HCT116 (cell line): ENCODE measurements around the gene MADD. TPM values are rescaled to one million over a fixed set of nuclear protein-coding genes. Genes with fewer than 3 reads are reported as not detected.

Source experiments
- ATAC-seq: fragments of 200-7000 bp; cut with Tn5 transposase; 2 replicates; pipeline ENCODE4 v1.9.1; 2020; ENCODE audit warnings: mild to moderate bottlenecking, moderate library complexity
- BruUV-seq: library from RNA; stranded (reverse); fragments of 400-500 nt; replicated peaks from 2 replicates; lab custom pipeline; 2021; lab: Mats Ljungman, UMichigan
- CTCF ChIA-PET: fragments of 300-600 bp; sonication (Branson Sonifier 250); formaldehyde crosslinking; loops from one replicate; lab custom pipeline; 2021; ENCODE audit warnings: antibody characterized with exemption; lab: Charles Lee
- POLR2A ChIA-PET: fragments of 300-600, 350-600 bp; sonication (Branson Sonifier 250); formaldehyde crosslinking; loops from one replicate; lab custom pipeline; 2021; ENCODE audit warnings: antibody characterized with exemption; lab: Charles Lee
- RAD21 ChIA-PET, 2 experiments: fragments of 300-600 bp; sonication (Branson Sonifier 250); formaldehyde crosslinking; loops; one replicate each; lab custom pipeline; 2023; ENCODE audit warnings: low total read pairs in 2 of 2; ENCODE audit not compliant: uncharacterized antibody in 2 of 2, unreplicated experiment in 2 of 2, low non-redundant PET in 1 of 2; lab: Charles Lee
- DNase-seq: peaks from one replicate; pipeline ENCODE4 v3.0.0-alpha.2; 2010; ENCODE audit warnings: low read depth, low spot score
- H2AFZ ChIP-seq: fragments of 200-600 bp; shearing (Covaris generic), sonication (generic); 2 replicates; pipeline ENCODE4 v1.6.1; 2017; ENCODE audit warnings: low read depth, mixed run types, mixed read lengths, antibody characterized with exemption, low read length; ENCODE audit not compliant: poor library complexity, severe bottlenecking
- H3K27ac ChIP-seq: 2 replicates; pipeline ENCODE4 v1.5.1; 2012; ENCODE audit warnings: low read depth, low read length
- H3K27me3 ChIP-seq: fragments of 200-600 bp; sonication (generic); 2 replicates; pipeline ENCODE4 v1.6.1; 2016; ENCODE audit warnings: mixed run types, low read length, mixed read lengths; ENCODE audit not compliant: insufficient read depth
- H3K36me3 ChIP-seq, 2 experiments: fragments of 200-500 bp in 1 of 2; fragments of 200-600 bp in 1 of 2; sonication (Bioruptor generic) in 1 of 2; sonication (generic) in 1 of 2; 2 replicates each; pipeline versions ENCODE4 v1.5.1 to v1.6.1; 2014 to 2016; ENCODE audit warnings: low read length in 2 of 2, inconsistent platforms in 1 of 2, mixed read lengths in 1 of 2, mixed run types in 1 of 2; ENCODE audit not compliant: insufficient read depth in 2 of 2, control insufficient read depth in 1 of 2
- H3K4me1 ChIP-seq, 2 experiments: fragments of 200-600 bp in 1 of 2; sonication (generic) in 1 of 2; 2 replicates each; pipeline versions ENCODE4 v1.5.1 to v1.6.1; 2012 to 2017; ENCODE audit warnings: low read length in 2 of 2, inconsistent platforms in 1 of 2, mild to moderate bottlenecking in 1 of 2, mixed read lengths in 1 of 2, mixed run types in 1 of 2, moderate library complexity in 1 of 2; ENCODE audit not compliant: insufficient read depth in 2 of 2, control insufficient read depth in 1 of 2
- H3K4me2 ChIP-seq: fragments of 200-600 bp; sonication (generic); 2 replicates; pipeline ENCODE4 v1.6.1; 2017; ENCODE audit warnings: mixed run types, low read length, mixed read lengths
- H3K4me3 ChIP-seq, 2 experiments: fragments of 200-600 bp in 1 of 2; sonication (generic) in 1 of 2; replicated peaks in 1 of 2; 2 replicates each; pipeline ENCODE4 v1.5.1; 2011 to 2016; ENCODE audit warnings: low read length in 2 of 2, control low read depth in 1 of 2, low read depth in 1 of 2, mild to moderate bottlenecking in 1 of 2, mixed read lengths in 1 of 2, mixed run types in 1 of 2
- H3K79me2 ChIP-seq: fragments of 200-600 bp; sonication (generic); 2 replicates; pipeline ENCODE4 v1.6.1; 2017; ENCODE audit warnings: mild to moderate bottlenecking, mixed run types, low read length, moderate library complexity, mixed read lengths; ENCODE audit not compliant: insufficient read depth
- H3K9ac ChIP-seq: fragments of 200-600 bp; sonication (generic); 2 replicates; pipeline ENCODE4 v1.6.1; 2016; ENCODE audit warnings: low read length, mixed read lengths
- H3K9me2 ChIP-seq: fragments of 200-600 bp; sonication (generic), shearing (Covaris generic); 2 replicates; pipeline ENCODE4 v1.6.1; 2017; ENCODE audit warnings: mixed run types, mild to moderate bottlenecking, moderate library complexity; ENCODE audit not compliant: insufficient read depth
- H3K9me3 ChIP-seq, 2 experiments: fragments of 200-500 bp in 1 of 2; fragments of 200-600 bp in 1 of 2; sonication (Bioruptor generic) in 1 of 2; sonication (generic) in 1 of 2; 2 replicates each; pipeline ENCODE4 v1.6.1; 2014 to 2017; ENCODE audit warnings: low read length in 2 of 2, mixed read lengths in 2 of 2, inconsistent platforms in 1 of 2, low read depth in 1 of 2, mild to moderate bottlenecking in 1 of 2, mixed run types in 1 of 2, moderate library complexity in 1 of 2; ENCODE audit not compliant: control insufficient read depth in 1 of 2, insufficient read depth in 1 of 2
- H4K20me1 ChIP-seq: fragments of 200-600 bp; sonication (generic), shearing (Covaris generic); 2 replicates; pipeline ENCODE4 v1.6.1; 2017; ENCODE audit warnings: mixed run types, mild to moderate bottlenecking, moderate library complexity; ENCODE audit not compliant: insufficient read depth
- CBX3 ChIP-seq: IDR thresholded peaks from 2 replicates; pipeline ENCODE4 v1.6.1; 2012; ENCODE audit warnings: low read depth
- CEBPB ChIP-seq: IDR thresholded peaks from 2 replicates; pipeline ENCODE4 v1.6.1; 2012; ENCODE audit warnings: low read depth
- CTCF ChIP-seq, 3 experiments: fragments of 200-600 bp in 1 of 3; sonication (generic) in 1 of 3; IDR thresholded peaks in 2 of 3; conservative IDR thresholded peaks in 1 of 3; 2 replicates each; pipeline ENCODE4 v1.5.1; 2012 to 2017; ENCODE audit warnings: low read depth in 2 of 3, low read length in 2 of 3, antibody characterized with exemption in 1 of 3, borderline replicate concordance in 1 of 3, control low read depth in 1 of 3, mild to moderate bottlenecking in 1 of 3, mixed read lengths in 1 of 3, mixed run types in 1 of 3, moderate library complexity in 1 of 3; ENCODE audit not compliant: insufficient read depth in 1 of 3
- ELF1 ChIP-seq: IDR thresholded peaks from 2 replicates; pipeline ENCODE4 v1.6.1; 2012; ENCODE audit warnings: low read depth, borderline replicate concordance
- EZH2 ChIP-seq: fragments of 200-600 bp; sonication (generic); IDR thresholded peaks from 2 replicates; pipeline ENCODE4 v1.6.1; 2017; ENCODE audit warnings: antibody characterized with exemption, mixed run types
- EZH2phosphoT487 ChIP-seq: fragments of 200-600 bp; IDR thresholded peaks from 2 replicates; pipeline ENCODE4 v1.6.1; 2018; ENCODE audit warnings: antibody characterized with exemption, borderline replicate concordance
- FOSL1 ChIP-seq: IDR thresholded peaks from 2 replicates; pipeline ENCODE4 v1.6.1; 2012; ENCODE audit warnings: low read depth
- POLR2A ChIP-seq: IDR thresholded peaks from 2 replicates; pipeline ENCODE4 v1.7.0; 2011; ENCODE audit warnings: borderline replicate concordance; ENCODE audit not compliant: insufficient read depth, insufficient read length; ENCODE audit errors: extremely low read depth
- POLR2AphosphoS5 ChIP-seq: IDR thresholded peaks from 2 replicates; pipeline ENCODE4 v1.6.1; 2011; ENCODE audit warnings: mild to moderate bottlenecking, low read depth, low read length, moderate library complexity
- RAD21 ChIP-seq: IDR thresholded peaks from 2 replicates; pipeline ENCODE4 v1.6.1; 2012; ENCODE audit warnings: low read depth, mild to moderate bottlenecking
- SIN3A ChIP-seq: IDR thresholded peaks from 2 replicates; pipeline ENCODE4 v1.6.1; 2012; ENCODE audit warnings: low read depth
- SP1 ChIP-seq: IDR thresholded peaks from 2 replicates; pipeline ENCODE4 v1.6.1; 2012; ENCODE audit warnings: low read depth
- SRF ChIP-seq: IDR thresholded peaks from 2 replicates; pipeline ENCODE4 v1.6.1; 2012; ENCODE audit warnings: low read depth
- YY1 ChIP-seq: IDR thresholded peaks from 2 replicates; pipeline ENCODE4 v1.6.1; 2011; ENCODE audit warnings: low read length, low read depth, moderate library complexity, mild to moderate bottlenecking; ENCODE audit not compliant: insufficient replicate concordance; ENCODE audit errors: extremely low read depth
- ZBTB33 ChIP-seq: IDR thresholded peaks from 2 replicates; pipeline ENCODE4 v1.6.1; 2011; ENCODE audit warnings: mild to moderate bottlenecking, low read length, moderate library complexity; ENCODE audit not compliant: insufficient replicate concordance; ENCODE audit errors: extremely low read depth
- ZFX ChIP-seq: fragments of 450-650 bp; IDR thresholded peaks from 2 replicates; pipeline ENCODE4 v1.6.1; 2017
- ZNF274 ChIP-seq: fragments of 200-500 bp; sonication (Bioruptor generic); IDR thresholded peaks from 2 replicates; pipeline ENCODE4 v1.6.1; 2014; ENCODE audit warnings: mild to moderate bottlenecking, low read depth, low read length, inconsistent platforms
- intact Hi-C: fragments of 100-400 bp; cut with micrococcal nuclease; formaldehyde crosslinking; loops from 2 replicates; pipeline ENCODE4 v1.10.0; 2022
- total RNA-seq: library from RNA; stranded (reverse); gene quantifications from one replicate; pipeline ENCODE4 v1.2.1, GENCODE V29; 2021; ENCODE audit not compliant: unreplicated experiment
- TF ChIP-seq, protein P1 (sequence below): IDR thresholded peaks from 2 replicates; pipeline ENCODE4 v1.6.1; 2012; ENCODE audit warnings: low read depth

Gene MADD
- total RNA-seq, 1 experiment from 2014 or later, result 37.1 TPM

- intact Hi-C loops, result no loop called here
- ChIA-PET CTCF (no interaction called here), RAD21 (no interaction called here), POLR2A (interaction anchor here (0.7 kb wide), 1 partner anchor 80 kb away, joined by 3 read pairs; the partner anchor contains the start of gene DDB2)
- H4K20me1 ChIP-seq, result no peaks in the 10 kb centered on the region
- H2AFZ ChIP-seq, result no peak overlapping the region
- H3K4me1 ChIP-seq, result no peaks in the 10 kb centered on the region
- no peak overlapping the region for H3K4me2 ChIP-seq
- H3K4me3 ChIP-seq, result no peak overlapping the region
- TF ChIP-seq CEBPB, result no peak
- TF ChIP-seq, protein P1, sequence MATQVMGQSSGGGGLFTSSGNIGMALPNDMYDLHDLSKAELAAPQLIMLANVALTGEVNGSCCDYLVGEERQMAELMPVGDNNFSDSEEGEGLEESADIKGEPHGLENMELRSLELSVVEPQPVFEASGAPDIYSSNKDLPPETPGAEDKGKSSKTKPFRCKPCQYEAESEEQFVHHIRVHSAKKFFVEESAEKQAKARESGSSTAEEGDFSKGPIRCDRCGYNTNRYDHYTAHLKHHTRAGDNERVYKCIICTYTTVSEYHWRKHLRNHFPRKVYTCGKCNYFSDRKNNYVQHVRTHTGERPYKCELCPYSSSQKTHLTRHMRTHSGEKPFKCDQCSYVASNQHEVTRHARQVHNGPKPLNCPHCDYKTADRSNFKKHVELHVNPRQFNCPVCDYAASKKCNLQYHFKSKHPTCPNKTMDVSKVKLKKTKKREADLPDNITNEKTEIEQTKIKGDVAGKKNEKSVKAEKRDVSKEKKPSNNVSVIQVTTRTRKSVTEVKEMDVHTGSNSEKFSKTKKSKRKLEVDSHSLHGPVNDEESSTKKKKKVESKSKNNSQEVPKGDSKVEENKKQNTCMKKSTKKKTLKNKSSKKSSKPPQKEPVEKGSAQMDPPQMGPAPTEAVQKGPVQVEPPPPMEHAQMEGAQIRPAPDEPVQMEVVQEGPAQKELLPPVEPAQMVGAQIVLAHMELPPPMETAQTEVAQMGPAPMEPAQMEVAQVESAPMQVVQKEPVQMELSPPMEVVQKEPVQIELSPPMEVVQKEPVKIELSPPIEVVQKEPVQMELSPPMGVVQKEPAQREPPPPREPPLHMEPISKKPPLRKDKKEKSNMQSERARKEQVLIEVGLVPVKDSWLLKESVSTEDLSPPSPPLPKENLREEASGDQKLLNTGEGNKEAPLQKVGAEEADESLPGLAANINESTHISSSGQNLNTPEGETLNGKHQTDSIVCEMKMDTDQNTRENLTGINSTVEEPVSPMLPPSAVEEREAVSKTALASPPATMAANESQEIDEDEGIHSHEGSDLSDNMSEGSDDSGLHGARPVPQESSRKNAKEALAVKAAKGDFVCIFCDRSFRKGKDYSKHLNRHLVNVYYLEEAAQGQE, result no peak
- TF ChIP-seq EZH2, result no peak
- TF ChIP-seq SRF, result no peak
- no peak for TF ChIP-seq ZFX
- TF ChIP-seq ZBTB33, result no peak
- no peak for TF ChIP-seq RAD21
- TF ChIP-seq POLR2AphosphoS5, result no peak
- TF ChIP-seq ZNF274, result no peak
- TF ChIP-seq CTCF (IDR thresholded peaks at IDR 0.05 in 2 of 3, conservative IDR thresholded peaks at IDR 0.05 in 1 of 3; ENCODE audit: borderline replicate concordance in 1 of 3, insufficient read depth in 1 of 3, low read depth in 2 of 3, low read length in 2 of 3), result no peak
- TF ChIP-seq FOSL1, result no peak
- no peak for TF ChIP-seq YY1
- TF ChIP-seq SP1, result no peak
- no peak for TF ChIP-seq ELF1
- TF ChIP-seq POLR2A, result no peak
- TF ChIP-seq SIN3A, result no peak
- no peak for TF ChIP-seq CBX3
- no peak for TF ChIP-seq EZH2phosphoT487
- TF ChIP-seq, all 23 proteins: peak for 0
- Histone ChIP-seq H3K27ac (no peak overlapping the region), H3K36me3 (peaks cover 35 to 53% of the 10 kb centered on the region in 2 experiments), H3K79me2 (no peaks in the 10 kb centered on the region), H3K9me3 (peaks cover 3% of the 10 kb centered on the region in 2 experiments; a peak in 1 of 4 replicates), H3K27me3 (no peaks in the 10 kb centered on the region), H3K9ac (no peak overlapping the region), H3K9me2 (no peaks in the 10 kb centered on the region)
- DNase-seq, result no peak
- no TSS peak for BruUV-seq
- ATAC-seq, result no peak
These were observed 25.5 kb downstream of the MADD start for GRCh38 chr11:47295385-47295784.
